ENCODE measurements around the gene GPATCH8. TPM values are rescaled to one million over a fixed set of nuclear protein-coding genes. Genes with fewer than 3 reads are reported as not detected.

Gene GPATCH8
- total RNA-seq, 1 experiment from 2014 or later, result 39.4 TPM

GRCh38 chr17:44361292-44362260, 141.6 kb downstream of the GPATCH8 start:
- H3K4me3 ChIP-seq, result no peak overlapping the region
- no peak overlapping the region for H3K27ac ChIP-seq
- H3K4me1 ChIP-seq (replicated peaks; ENCODE audit: insufficient read depth), result no peaks in the 10 kb centered on the region
- ChIA-PET POLR2A (ENCODE audit: unreplicated experiment) (no interaction called here), CTCF (no interaction called here)
- intact Hi-C loops (cut with micrococcal nuclease; ENCODE audit: unreplicated experiment), result no loop called here
- peaks cover 18% of the 10 kb centered on the region; the same call in 1 of the 2 replicates for H3K27me3 ChIP-seq (ENCODE audit: insufficient read depth, low read depth)
- BruUV-seq (replicated peaks), result no TSS peak
- H3K9me2 ChIP-seq (ENCODE audit: insufficient read depth), result no peaks in the 10 kb centered on the region
- H2AFZ ChIP-seq, result no peak overlapping the region
- H4K20me1 ChIP-seq (ENCODE audit: insufficient read depth), result no peaks in the 10 kb centered on the region
- H3K9me3 ChIP-seq (ENCODE audit: insufficient read depth, low read depth), result no peaks in the 10 kb centered on the region
- no peak overlapping the region for H3K4me2 ChIP-seq
- DNase-seq, result no peak
- TF ChIP-seq EZH2 (IDR thresholded peaks at IDR 0.05; ENCODE audit: low read depth), result no peak
- TF ChIP-seq, protein P1, sequence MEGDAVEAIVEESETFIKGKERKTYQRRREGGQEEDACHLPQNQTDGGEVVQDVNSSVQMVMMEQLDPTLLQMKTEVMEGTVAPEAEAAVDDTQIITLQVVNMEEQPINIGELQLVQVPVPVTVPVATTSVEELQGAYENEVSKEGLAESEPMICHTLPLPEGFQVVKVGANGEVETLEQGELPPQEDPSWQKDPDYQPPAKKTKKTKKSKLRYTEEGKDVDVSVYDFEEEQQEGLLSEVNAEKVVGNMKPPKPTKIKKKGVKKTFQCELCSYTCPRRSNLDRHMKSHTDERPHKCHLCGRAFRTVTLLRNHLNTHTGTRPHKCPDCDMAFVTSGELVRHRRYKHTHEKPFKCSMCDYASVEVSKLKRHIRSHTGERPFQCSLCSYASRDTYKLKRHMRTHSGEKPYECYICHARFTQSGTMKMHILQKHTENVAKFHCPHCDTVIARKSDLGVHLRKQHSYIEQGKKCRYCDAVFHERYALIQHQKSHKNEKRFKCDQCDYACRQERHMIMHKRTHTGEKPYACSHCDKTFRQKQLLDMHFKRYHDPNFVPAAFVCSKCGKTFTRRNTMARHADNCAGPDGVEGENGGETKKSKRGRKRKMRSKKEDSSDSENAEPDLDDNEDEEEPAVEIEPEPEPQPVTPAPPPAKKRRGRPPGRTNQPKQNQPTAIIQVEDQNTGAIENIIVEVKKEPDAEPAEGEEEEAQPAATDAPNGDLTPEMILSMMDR (conservative IDR thresholded peaks at IDR 0.05), result no peak
- H3K36me3 ChIP-seq (ENCODE audit: low read depth), result no peaks in the 10 kb centered on the region
- H3F3A ChIP-seq (ENCODE audit: insufficient read depth, low read depth), result peaks cover 5% of the 10 kb centered on the region; the same call in 1 of the 2 replicates
- H3K79me2 ChIP-seq (ENCODE audit: low read depth), result no peaks in the 10 kb centered on the region

DNA sequence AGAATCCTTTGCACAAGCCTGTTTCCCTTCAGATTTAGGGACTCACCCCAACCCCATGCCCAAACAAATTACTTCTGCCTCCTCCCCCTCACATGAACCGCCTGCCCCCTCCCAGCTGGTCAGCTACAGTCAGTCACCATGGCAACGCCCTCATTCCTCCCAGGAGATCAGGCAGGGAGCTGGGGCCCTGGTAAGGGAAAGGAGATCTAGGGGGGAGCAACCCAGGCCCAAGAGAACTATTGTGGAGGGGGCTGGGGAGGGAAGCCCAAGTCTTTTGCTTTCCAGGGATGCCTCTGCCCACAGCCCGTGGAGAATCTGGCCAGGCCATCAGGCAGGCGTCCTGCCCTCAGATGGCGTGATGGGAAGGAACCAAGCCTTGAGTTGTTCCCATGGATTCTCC, 142.4 kb downstream of the GPATCH8 start:
- TF ChIP-seq, protein P1 (conservative IDR thresholded peaks at IDR 0.05), result no peak
- TF ChIP-seq EZH2 (IDR thresholded peaks at IDR 0.05; ENCODE audit: low read depth), result no peak
- no peaks in the 10 kb centered on the region for H3K9me2 ChIP-seq (ENCODE audit: insufficient read depth)
- H3K79me2 ChIP-seq (ENCODE audit: low read depth), result no peaks in the 10 kb centered on the region
- no peak overlapping the region for H3K27ac ChIP-seq
- no peaks in the 10 kb centered on the region for H3K4me1 ChIP-seq (replicated peaks; ENCODE audit: insufficient read depth)
- no peak overlapping the region for H3K4me3 ChIP-seq
- ChIA-PET POLR2A (ENCODE audit: unreplicated experiment) (no interaction called here), CTCF (no interaction called here)
- no peak overlapping the region for H3K4me2 ChIP-seq
- no peaks in the 10 kb centered on the region for H3K36me3 ChIP-seq (ENCODE audit: low read depth)
- H2AFZ ChIP-seq, result no peak overlapping the region
- no peak for DNase-seq
- no peaks in the 10 kb centered on the region for H3K9me3 ChIP-seq (ENCODE audit: insufficient read depth, low read depth)
- BruUV-seq (replicated peaks), result no TSS peak
- H3F3A ChIP-seq (ENCODE audit: insufficient read depth, low read depth), result peaks cover 5% of the 10 kb centered on the region; the same call in 1 of the 2 replicates
- no peaks in the 10 kb centered on the region for H4K20me1 ChIP-seq (ENCODE audit: insufficient read depth)
- peaks cover 10% of the 10 kb centered on the region; the same call in 1 of the 2 replicates for H3K27me3 ChIP-seq (ENCODE audit: insufficient read depth, low read depth)
- intact Hi-C loops (cut with micrococcal nuclease; ENCODE audit: unreplicated experiment), result no loop called here

DNA sequence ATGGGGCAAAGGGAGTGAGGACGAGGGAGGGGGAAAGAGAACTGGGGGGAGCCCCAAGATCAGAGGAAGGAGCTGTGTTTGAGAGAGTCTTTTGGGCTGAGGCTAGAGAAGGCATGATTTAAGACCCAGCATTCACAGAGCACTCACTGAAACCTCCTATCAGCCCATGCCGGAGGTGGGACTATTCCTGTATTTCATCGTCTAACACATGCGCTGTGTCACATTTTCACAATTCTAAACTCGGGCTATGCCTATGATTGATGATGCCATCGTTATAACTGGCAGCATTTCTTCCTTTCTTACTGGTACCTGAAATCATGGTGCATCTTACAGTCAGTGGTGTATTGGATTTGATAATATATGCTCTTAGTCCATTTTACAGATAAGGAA, 143.1 kb downstream of the GPATCH8 start:
- BruUV-seq (replicated peaks), result no TSS peak
- Histone ChIP-seq H3K27ac (no peak overlapping the region), H3K79me2 (ENCODE audit: low read depth) (no peaks in the 10 kb centered on the region), H3K9me3 (ENCODE audit: insufficient read depth, low read depth) (no peaks in the 10 kb centered on the region), H2AFZ (no peak overlapping the region), H3F3A (ENCODE audit: insufficient read depth, low read depth) (peaks cover 5% of the 10 kb centered on the region; the same call in 1 of the 2 replicates), H3K4me2 (no peak overlapping the region), H3K36me3 (ENCODE audit: low read depth) (no peaks in the 10 kb centered on the region), H4K20me1 (ENCODE audit: insufficient read depth) (no peaks in the 10 kb centered on the region), H3K4me1 (replicated peaks; ENCODE audit: insufficient read depth) (no peaks in the 10 kb centered on the region), H3K4me3 (no peak overlapping the region), H3K9me2 (ENCODE audit: insufficient read depth) (no peaks in the 10 kb centered on the region), H3K27me3 (ENCODE audit: insufficient read depth, low read depth) (peaks cover 3% of the 10 kb centered on the region; the same call in 1 of the 2 replicates)
- ChIA-PET CTCF (no interaction called here), POLR2A (ENCODE audit: unreplicated experiment) (interaction anchor here (0.7 kb wide), 1 partner anchor 163 kb away, joined by 3 read pairs; no protein-coding TSS in a partner anchor)
- no peak for TF ChIP-seq EZH2 (IDR thresholded peaks at IDR 0.05; ENCODE audit: low read depth)
- TF ChIP-seq, protein P1 (conservative IDR thresholded peaks at IDR 0.05), result no peak
- DNase-seq, result no peak
- intact Hi-C loops (cut with micrococcal nuclease; ENCODE audit: unreplicated experiment), result no loop called here
